Natural killer cell treated with Interleukin-12 subunit alpha and Interleukin-12 subunit beta and Interleukin-15 and Interleukin-18, amount 100 ng/mL, for 72 hours (primary cell): ENCODE measurements around the gene SPDYE6. TPM values are rescaled to one million over a fixed set of nuclear protein-coding genes. Genes with fewer than 3 reads are reported as not detected.
"Not testable (repeated sequence)": the region's sequence is repeated elsewhere in the genome, so short reads cannot be mapped to it uniquely, and the experiment has no call there.

ENCODE experiments used
- ATAC-seq, 2 donors: fragments of 150-1000 bp; cut with Tn5 transposase in 1 of 2; sonication (Bioruptor Pico), chemical (Tn5 transposase) in 1 of 2; 2 replicates each; pipeline ENCODE4 v1.10.0; 2021
- DNase-seq: peaks from one replicate; pipeline ENCODE4 v3.0.0; 2022; ENCODE audit warnings: low spot score
- H3K27ac Mint-ChIP-seq, 2 donors: 1 replicate in 1 of 2; 2 replicates in 1 of 2; pipeline ENCODE4 v1.8.0; 2022; ENCODE audit warnings: mixed read lengths in 2 of 2, mild to moderate bottlenecking in 1 of 2, moderate library complexity in 1 of 2
- H3K27me3 Mint-ChIP-seq, 2 donors: 1 replicate in 1 of 2; 2 replicates in 1 of 2; pipeline ENCODE4 v1.8.0; 2022; ENCODE audit warnings: mixed read lengths in 2 of 2
- H3K36me3 Mint-ChIP-seq: one replicate; pipeline ENCODE4 v1.8.0; 2022; ENCODE audit warnings: mixed read lengths
- H3K4me1 Mint-ChIP-seq, 2 donors: 1 replicate in 1 of 2; 2 replicates in 1 of 2; pipeline ENCODE4 v1.8.0; 2022; ENCODE audit warnings: low read depth in 2 of 2, mixed read lengths in 2 of 2, mild to moderate bottlenecking in 1 of 2
- H3K4me3 Mint-ChIP-seq: one replicate; pipeline ENCODE4 v1.8.0; 2022; ENCODE audit warnings: mixed read lengths
- H3K9me3 Mint-ChIP-seq: 2 replicates; pipeline ENCODE4 v1.8.0; 2022; ENCODE audit warnings: mixed read lengths
- total RNA-seq, 2 donors: library from RNA; stranded (reverse); gene quantifications; one replicate each; pipeline ENCODE4 v1.2.3, GENCODE V29; 2022

SPDYE6 gene
- total RNA-seq, 2 donors from 2014 or later, result not detected

DNA sequence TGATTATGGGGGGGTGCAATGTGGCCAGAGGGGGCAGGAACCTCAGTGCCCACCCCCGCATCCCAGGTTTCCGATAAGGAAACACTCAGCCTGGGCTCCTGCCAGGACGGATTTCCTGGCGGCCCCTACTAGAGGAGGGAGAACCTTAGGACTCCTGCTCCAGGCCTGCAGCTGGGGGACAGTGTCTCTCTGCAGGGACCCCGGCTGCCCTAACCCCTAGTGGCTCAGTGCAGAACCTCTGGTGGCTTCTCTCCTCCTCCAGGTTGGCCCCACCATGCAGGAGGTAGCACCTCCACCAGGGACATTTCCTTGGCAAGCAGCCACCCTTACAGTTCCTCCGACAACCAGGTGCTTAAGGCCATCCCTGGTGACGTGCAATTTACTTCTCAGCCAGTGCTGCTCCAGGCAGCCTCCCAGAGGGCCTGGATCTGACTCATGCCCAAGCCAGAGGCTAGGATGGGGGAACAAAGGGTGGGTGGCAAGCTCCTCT lies 37.7 kb downstream of the SPDYE6 start:
- peaks cover 0 to 5% of the 10 kb centered on the region in 2 donors for H3K27me3 Mint-ChIP-seq
- no peak for DNase-seq
- H3K9me3 Mint-ChIP-seq, result no peaks in the 10 kb centered on the region
- no peak overlapping the region for H3K4me3 Mint-ChIP-seq
- no peak overlapping the region for H3K27ac Mint-ChIP-seq
- no peak for ATAC-seq
- H3K36me3 Mint-ChIP-seq, result no peaks in the 10 kb centered on the region
- no peaks in the 10 kb centered on the region for H3K4me1 Mint-ChIP-seq

GRCh38 chr7:102317231-102318059 lies 38.8 kb downstream of the SPDYE6 start:
- Mint-ChIP-seq H3K4me3 (no peak overlapping the region), H3K27me3 (peaks cover 0 to 2% of the 10 kb centered on the region in 2 donors), H3K4me1 (no peaks in the 10 kb centered on the region), H3K36me3 (no peaks in the 10 kb centered on the region), H3K9me3 (no peaks in the 10 kb centered on the region), H3K27ac (no peak overlapping the region)
- no peak for DNase-seq
- peak in 1 of 2 donors; percentile 3 for ATAC-seq

DNA sequence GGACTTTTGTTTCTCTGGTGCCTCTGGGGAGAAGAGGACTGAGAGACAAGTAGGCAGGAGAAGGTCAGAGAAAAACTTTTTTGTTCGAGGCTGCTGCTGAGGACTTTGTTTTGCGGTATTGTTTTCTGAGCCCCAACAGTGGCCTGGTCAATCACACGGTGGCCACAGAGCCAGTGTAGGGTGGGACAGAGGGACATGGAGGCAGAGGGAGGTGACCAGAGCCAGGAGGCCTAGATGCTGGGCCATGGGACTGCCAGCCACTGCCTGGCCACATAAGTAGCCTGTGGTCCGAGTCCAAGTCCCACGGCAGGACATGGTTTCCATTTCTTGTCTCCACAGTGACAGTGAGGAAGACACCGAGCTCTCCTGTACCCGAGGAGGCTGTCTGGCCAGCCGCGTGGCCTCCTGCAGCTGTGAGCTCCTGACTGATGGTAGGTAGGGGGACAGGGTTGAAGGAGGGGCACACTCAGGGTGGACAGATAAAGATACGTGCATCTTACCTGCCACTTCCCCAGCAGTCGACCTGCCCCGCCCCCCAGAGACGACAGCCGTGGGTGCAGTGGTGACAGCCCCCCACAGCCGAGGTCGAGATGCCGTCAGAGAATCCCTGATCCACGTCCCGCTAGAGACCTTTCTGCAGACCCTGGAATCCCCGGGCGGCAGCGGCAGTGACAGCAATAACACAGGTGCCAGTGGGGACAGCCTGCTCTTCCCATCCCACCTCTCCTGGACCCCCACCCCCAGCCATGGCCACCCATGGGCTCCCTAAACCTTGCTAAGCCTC lies 42.1 kb downstream of the SPDYE6 start:
- Mint-ChIP-seq H3K27me3 (no peaks in the 10 kb centered on the region), H3K4me1 (no peaks in the 10 kb centered on the region), H3K36me3 (no peaks in the 10 kb centered on the region), H3K27ac (no peak overlapping the region), H3K4me3 (no peak overlapping the region), H3K9me3 (no peaks in the 10 kb centered on the region)
- DNase-seq (peak; percentile 44), ATAC-seq (peak in 1 of 2 donors; percentile 52)

DNA sequence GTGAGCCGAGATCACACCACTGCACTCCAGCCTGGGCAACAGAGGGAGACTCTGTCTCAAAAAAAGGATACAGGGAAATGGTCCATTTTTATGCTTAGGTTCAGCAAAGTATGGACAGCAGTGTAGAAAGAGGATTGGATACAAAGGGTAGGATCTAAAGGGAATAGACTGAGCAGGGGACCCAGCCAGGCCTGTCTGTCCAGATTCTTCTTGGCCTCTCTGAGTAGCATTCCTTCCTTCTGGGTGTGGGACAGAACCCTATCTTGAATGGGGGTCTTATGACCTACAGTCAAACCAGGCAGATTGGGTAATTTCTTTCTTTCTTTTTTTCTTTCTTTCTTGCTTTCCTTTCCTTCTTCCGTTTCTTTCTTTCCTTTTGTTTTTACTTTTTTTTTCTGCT lies 43.9 kb downstream of the SPDYE6 start:
- H3K4me3 Mint-ChIP-seq, result no peak overlapping the region
- H3K27me3 Mint-ChIP-seq, result no peaks in the 10 kb centered on the region
- no peaks in the 10 kb centered on the region for H3K9me3 Mint-ChIP-seq
- H3K27ac Mint-ChIP-seq, result no peak overlapping the region
- H3K4me1 Mint-ChIP-seq, result no peaks in the 10 kb centered on the region
- DNase-seq, result no peak
- H3K36me3 Mint-ChIP-seq, result no peaks in the 10 kb centered on the region
- ATAC-seq, result no peak

GRCh38 chr7:102310414-102310815 lies 45.8 kb downstream of the SPDYE6 start:
- ATAC-seq, result no peak
- H3K36me3 Mint-ChIP-seq, result no peaks in the 10 kb centered on the region
- no peaks in the 10 kb centered on the region for H3K27me3 Mint-ChIP-seq
- no peak overlapping the region for H3K27ac Mint-ChIP-seq
- H3K4me1 Mint-ChIP-seq, result peaks cover 0 to 3% of the 10 kb centered on the region in 2 donors
- no peaks in the 10 kb centered on the region for H3K9me3 Mint-ChIP-seq
- DNase-seq, result no peak
- H3K4me3 Mint-ChIP-seq, result no peak overlapping the region

- Mint-ChIP-seq H3K36me3 (no peaks in the 10 kb centered on the region), H3K4me3 (peak overlapping the region; percentile 66), H3K9me3 (no peaks in the 10 kb centered on the region), H3K27me3 (no peaks in the 10 kb centered on the region), H3K4me1 (peaks cover 0 to 4% of the 10 kb centered on the region in 2 donors), H3K27ac (peak overlapping the region; percentile 50 to 60)
- ATAC-seq, result peak; percentile 78 to 82
- DNase-seq, result no peak
Measured at GRCh38 chr7:102306916-102307677, 49.1 kb downstream of the SPDYE6 start.

DNA sequence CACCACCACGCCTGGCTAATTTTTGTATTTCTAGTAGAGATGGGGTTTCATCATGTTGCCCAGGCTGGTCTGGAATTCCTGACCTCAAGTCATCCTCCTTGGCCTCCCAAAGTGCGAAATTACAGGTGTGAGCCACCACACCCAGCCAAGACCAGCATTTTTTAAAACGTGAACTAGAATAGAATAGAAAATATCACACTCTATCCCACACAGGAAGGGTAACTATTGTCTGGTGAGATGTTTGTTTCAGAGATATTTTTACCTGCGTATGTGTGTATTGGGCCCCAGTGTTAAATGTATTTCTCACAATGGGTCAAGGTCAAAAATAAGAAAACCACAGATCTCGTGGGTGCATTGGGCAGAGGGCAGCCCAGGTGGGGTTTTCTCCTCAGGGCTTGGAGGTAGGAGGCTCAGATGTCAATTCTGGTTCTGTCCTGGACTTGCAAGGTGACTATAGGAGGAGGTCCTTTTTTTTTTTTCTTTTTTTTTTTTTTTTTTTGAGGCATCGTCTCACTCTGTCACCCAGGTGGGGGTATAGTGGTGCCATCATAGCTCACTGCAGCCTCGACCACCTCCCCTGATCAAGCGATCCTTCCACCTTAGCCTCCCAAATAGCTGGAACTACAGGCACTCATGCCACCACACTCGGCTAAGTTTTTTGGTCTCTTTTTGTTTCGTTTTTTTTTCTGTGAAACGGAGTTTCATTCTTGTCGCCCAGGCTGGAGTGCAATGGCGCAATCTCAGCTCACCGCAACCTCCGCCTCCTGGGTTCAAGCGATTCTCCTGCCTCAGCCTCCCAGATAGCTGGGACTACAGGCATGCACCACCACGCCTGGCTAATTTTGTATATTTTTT lies 50.6 kb downstream of the SPDYE6 start:
- Mint-ChIP-seq H3K4me3 (peak overlapping the region; percentile 62), H3K27me3 (no peaks in the 10 kb centered on the region), H3K4me1 (peaks cover 0 to 4% of the 10 kb centered on the region in 2 donors), H3K27ac (peak overlapping the region; percentile 33 to 60), H3K9me3 (no peaks in the 10 kb centered on the region), H3K36me3 (no peaks in the 10 kb centered on the region)
- DNase-seq, result no peak
- ATAC-seq, result no peak

DNA sequence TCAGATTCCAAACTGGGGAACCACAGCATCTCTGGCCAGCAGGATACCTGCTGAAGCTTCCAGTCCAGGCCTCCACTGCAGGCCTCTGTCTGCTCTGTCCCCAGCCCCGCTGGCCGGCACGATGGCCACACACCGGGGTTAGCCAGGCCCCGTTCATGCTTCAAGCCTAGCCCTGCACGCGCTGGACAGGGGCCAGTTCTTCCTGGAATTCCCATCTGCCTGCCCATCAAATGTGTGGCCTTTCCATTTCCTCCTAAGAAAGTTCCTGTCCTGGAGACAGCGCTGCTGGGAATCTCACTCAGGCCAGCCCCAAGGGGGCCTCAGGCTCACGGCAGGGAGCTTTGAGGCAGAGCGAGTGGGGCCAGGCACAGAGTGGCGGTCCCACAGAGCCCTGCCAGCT lies 51.6 kb downstream of the SPDYE6 start:
- no peak overlapping the region for H3K27ac Mint-ChIP-seq
- DNase-seq (no peak), ATAC-seq (no peak)
- no peaks in the 10 kb centered on the region for H3K36me3 Mint-ChIP-seq
- peaks cover 0 to 4% of the 10 kb centered on the region in 2 donors for H3K4me1 Mint-ChIP-seq
- H3K27me3 Mint-ChIP-seq, result no peaks in the 10 kb centered on the region
- H3K4me3 Mint-ChIP-seq, result no peak overlapping the region
- no peaks in the 10 kb centered on the region for H3K9me3 Mint-ChIP-seq

GRCh38 chr7:102303669-102304422 lies 52.4 kb downstream of the SPDYE6 start:
- H3K27ac Mint-ChIP-seq, result no peak overlapping the region
- peaks cover 0 to 4% of the 10 kb centered on the region in 2 donors for H3K4me1 Mint-ChIP-seq
- no peaks in the 10 kb centered on the region for H3K9me3 Mint-ChIP-seq
- no peak for ATAC-seq
- no peak for DNase-seq
- H3K4me3 Mint-ChIP-seq, result no peak overlapping the region
- no peaks in the 10 kb centered on the region for H3K27me3 Mint-ChIP-seq
- H3K36me3 Mint-ChIP-seq, result no peaks in the 10 kb centered on the region

DNA sequence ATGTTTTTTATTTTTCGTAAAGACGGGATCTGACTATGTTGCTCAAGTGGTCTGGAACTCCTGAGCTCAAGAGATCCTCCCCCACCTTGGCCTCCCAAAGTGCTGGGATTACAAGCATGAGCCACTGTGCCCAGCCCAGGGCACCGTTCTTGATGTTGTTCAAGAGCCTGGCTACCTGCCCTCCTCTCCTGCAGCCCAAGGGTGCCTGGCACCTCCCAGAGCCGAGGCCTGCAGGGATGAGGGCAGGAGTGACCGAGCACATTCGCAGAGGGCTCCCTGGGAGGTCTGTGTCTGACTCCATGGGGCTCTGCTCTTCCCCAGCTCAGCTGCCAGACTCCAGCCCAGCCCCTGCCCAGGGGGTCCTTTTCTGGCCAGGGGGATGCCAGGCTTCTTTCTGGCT lies 54.2 kb downstream of the SPDYE6 start:
- Mint-ChIP-seq H3K4me1 (peaks cover 0 to 4% of the 10 kb centered on the region in 2 donors), H3K27ac (no peak overlapping the region), H3K27me3 (no peaks in the 10 kb centered on the region), H3K36me3 (no peaks in the 10 kb centered on the region), H3K9me3 (no peaks in the 10 kb centered on the region), H3K4me3 (no peak overlapping the region)
- no peak for DNase-seq
- ATAC-seq, result no peak

DNA sequence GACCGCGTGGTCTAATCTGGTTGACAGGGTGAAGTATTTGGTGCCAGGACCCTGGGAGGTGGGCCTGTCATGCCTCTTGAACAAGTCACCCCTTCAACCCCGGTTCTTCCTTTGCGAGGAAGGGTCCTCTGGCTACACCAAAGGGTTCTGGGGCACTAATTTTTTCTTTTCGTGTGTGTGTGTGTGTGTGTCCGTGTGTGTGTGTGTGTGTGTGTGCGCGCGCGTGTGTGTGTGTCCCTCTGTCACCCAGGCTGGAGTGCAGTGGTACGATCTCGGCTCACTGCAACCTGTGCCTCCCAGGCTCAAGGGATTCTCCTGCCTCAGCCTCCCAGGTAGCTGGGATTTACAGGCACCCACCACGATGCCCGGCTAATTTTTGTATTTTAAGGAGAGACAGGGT lies 54.9 kb downstream of the SPDYE6 start:
- not testable (repeated sequence) for H3K36me3 Mint-ChIP-seq, H3K27me3 Mint-ChIP-seq, H3K4me1 Mint-ChIP-seq, DNase-seq, H3K9me3 Mint-ChIP-seq, H3K27ac Mint-ChIP-seq, ATAC-seq, H3K4me3 Mint-ChIP-seq

- Mint-ChIP-seq H3K4me3 (no peak overlapping the region), H3K9me3 (no peaks in the 10 kb centered on the region), H3K27ac (no peak overlapping the region)
Measured at GRCh38 chr7:102300643-102301221, 55.5 kb downstream of the SPDYE6 start.

More at GRCh38 chr7:102300643-102301221, 55.5 kb downstream of the SPDYE6 start:
- Mint-ChIP-seq H3K36me3 (no peaks in the 10 kb centered on the region), H3K27me3 (no peaks in the 10 kb centered on the region), H3K4me1 (peaks cover 0 to 4% of the 10 kb centered on the region in 2 donors)
- DNase-seq, result no peak
- no peak for ATAC-seq
